GM13977 (cell line): ENCODE measurements around the gene LAMC3.
"Not testable (repeated sequence)": the region's sequence is repeated elsewhere in the genome, so short reads cannot be mapped to it uniquely, and the experiment has no call there.

Experiments used
- DNase-seq: peaks from one replicate; pipeline ENCODE4 v3.0.0; 2012; ENCODE audit warnings: low spot score
- in situ Hi-C: fragments of 300-500 bp; cut with MboI; formaldehyde crosslinking; loops from one replicate; pipeline ENCODE4 v1.12.0; 2022; ENCODE audit warnings: low sequenced_read_pairs, low pct_unique_long_range_greater_than_20kb, mixed read lengths, inconsistent platforms; ENCODE audit not compliant: unreplicated experiment
- TF ChIP-seq, protein P1 (sequence below): IDR thresholded peaks from 2 replicates; pipeline ENCODE4 v1.5.1; 2012; ENCODE audit warnings: mild to moderate bottlenecking, control low read depth; ENCODE audit not compliant: insufficient read depth; ENCODE audit errors: extremely low read depth, missing control alignments

Gene LAMC3

DNA sequence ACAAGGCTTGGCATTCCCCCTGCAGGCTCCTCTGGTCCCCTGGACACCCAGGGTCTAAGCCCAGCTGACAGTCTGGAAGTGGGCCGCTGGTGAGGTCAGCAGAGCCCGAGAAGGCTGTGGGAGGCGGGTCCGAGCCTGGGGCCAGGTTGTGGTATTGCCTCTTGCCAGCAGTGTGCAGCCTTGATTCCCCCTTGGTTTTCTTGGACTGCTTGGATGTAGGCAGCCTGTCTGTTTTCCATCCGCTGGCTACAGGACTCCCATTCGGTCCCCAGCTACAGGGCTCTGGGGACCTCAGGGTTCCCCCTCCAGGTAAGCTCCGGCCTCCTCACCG, 88.9 kb downstream of the LAMC3 start:
- TF ChIP-seq, protein P1, sequence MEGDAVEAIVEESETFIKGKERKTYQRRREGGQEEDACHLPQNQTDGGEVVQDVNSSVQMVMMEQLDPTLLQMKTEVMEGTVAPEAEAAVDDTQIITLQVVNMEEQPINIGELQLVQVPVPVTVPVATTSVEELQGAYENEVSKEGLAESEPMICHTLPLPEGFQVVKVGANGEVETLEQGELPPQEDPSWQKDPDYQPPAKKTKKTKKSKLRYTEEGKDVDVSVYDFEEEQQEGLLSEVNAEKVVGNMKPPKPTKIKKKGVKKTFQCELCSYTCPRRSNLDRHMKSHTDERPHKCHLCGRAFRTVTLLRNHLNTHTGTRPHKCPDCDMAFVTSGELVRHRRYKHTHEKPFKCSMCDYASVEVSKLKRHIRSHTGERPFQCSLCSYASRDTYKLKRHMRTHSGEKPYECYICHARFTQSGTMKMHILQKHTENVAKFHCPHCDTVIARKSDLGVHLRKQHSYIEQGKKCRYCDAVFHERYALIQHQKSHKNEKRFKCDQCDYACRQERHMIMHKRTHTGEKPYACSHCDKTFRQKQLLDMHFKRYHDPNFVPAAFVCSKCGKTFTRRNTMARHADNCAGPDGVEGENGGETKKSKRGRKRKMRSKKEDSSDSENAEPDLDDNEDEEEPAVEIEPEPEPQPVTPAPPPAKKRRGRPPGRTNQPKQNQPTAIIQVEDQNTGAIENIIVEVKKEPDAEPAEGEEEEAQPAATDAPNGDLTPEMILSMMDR: no peak
- in situ Hi-C loops: no loop called here

GRCh38 chr9:131098391-131099101, 89.6 kb downstream of the LAMC3 start:
- TF ChIP-seq, protein P1: no peak
- no peak for DNase-seq
- in situ Hi-C loops: no loop called here

More for the DNA sequence above, 88.9 kb downstream of the LAMC3 start:
- no peak for DNase-seq

- in situ Hi-C loops: no loop called here
- TF ChIP-seq, protein P1: no peak
- DNase-seq: no peak
Observed at GRCh38 chr9:131099102-131099606, 90.2 kb downstream of the LAMC3 start.

DNA sequence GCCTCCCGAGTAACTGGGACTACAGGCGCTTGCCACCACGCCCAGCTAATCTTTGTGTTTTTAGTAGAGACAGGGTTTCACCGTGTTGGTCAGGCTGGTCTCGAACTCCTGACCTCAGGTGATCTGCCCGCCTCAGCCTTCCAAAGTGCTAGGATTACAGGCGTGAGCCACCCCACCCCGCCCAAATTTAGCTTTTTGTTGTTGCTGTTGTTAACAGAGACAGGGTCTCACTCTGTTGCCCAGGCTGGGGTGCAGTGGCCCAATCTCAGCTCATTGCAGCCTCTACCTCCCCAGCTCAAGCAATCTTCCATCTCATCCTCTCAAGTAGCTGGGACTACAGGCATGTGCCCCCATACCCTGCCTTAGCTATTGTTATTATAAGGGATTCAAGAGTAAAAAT, 90.9 kb downstream of the LAMC3 start:
- in situ Hi-C loops, DNase-seq: not testable (repeated sequence)

DNA sequence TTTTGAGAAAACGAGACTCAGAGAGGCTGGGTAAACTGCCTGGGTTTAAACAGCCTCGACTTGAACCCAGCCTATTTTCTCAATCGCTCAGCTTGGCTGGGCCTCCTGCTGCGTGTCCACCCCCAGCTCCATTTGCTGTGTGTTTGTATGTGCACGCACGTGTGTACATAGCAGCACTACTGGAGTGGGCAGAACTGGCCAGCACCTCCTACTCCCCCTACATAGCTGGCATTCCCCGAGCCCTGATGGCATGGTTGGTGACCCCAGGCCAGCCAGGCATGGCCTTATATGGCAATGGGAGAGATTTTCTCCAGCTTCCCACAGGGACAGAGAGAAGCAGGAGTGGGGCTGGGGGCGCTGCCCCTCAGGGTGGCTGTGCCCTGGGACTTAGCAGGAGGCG, 91.5 kb downstream of the LAMC3 start:
- TF ChIP-seq, protein P1: no peak
- in situ Hi-C loops: no loop called here
- DNase-seq: no peak

DNA sequence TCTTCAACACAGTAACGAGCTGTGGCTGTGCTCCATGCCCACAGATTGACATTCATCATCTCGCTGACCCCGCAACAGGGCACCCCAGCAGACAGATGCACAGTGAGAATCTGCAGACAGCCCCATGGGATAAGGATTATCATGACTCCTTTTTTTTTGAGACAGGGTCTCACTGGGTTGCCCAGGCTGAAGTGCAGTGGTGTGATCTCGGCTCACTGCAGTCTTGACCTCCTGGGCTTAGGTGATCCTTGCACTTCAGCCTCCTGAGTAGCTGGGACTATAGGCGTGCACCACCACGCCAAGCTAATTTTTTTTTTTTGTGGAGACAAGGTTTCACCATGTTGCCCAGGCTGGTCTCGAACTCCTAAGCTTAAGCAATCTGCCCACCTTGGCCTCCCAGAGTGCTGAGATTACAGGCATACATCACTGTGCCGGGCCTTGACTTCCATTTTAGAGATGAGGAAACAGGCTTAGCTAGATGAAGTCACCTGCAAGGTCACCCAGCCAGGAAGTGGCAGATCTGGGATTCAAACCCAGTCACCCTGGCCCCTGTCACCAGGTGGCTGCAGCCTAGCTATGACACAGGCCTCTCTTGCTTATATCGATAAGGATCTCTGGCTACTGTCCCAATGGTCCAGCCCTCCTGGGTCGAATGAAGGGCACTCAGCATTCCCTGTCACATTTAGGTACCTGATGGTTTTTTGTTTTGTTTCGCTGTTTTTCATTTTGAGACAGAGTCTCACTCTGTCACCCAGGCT, 92.4 kb downstream of the LAMC3 start:
- in situ Hi-C loops: no loop called here
- TF ChIP-seq, protein P1: no peak
- no peak for DNase-seq

DNA sequence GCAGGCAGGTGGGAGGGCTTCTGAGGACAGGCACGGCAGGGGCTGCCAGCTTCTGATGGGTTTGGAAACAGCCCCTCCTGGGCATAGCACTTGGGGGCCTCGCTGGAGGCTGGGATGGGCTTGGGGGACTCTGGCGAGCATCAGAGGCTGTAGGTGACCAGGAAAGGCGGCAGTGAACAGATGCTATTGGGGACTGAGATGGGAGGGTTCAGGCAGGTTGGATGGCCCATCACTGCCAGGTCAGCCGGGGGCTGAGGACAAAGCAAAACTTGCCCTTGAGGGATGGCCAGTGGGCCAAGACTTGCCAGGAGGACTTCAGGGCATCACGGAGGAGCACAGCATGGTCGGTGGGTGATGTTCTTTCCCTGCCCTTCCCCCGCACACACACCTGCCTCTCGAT, 94.0 kb downstream of the LAMC3 start:
- in situ Hi-C loops: no loop called here
- no peak for DNase-seq
- TF ChIP-seq, protein P1: no peak
